GM19023 (cell line): ENCODE measurements around the gene SUMF2.
A peak's percentile ranks its signal among the peaks of the same experiment; 100 is the strongest.
"Not testable (repeated sequence)": the region's sequence is repeated elsewhere in the genome, so short reads cannot be mapped to it uniquely, and the experiment has no call there.

Experiments
- ATAC-seq: cut with Tn5 transposase; IDR thresholded peaks from one replicate; pipeline ENCODE4 v1.9.1; 2021; ENCODE audit warnings: mild to moderate bottlenecking, moderate library complexity; ENCODE audit not compliant: unreplicated experiment

Gene SUMF2

DNA sequence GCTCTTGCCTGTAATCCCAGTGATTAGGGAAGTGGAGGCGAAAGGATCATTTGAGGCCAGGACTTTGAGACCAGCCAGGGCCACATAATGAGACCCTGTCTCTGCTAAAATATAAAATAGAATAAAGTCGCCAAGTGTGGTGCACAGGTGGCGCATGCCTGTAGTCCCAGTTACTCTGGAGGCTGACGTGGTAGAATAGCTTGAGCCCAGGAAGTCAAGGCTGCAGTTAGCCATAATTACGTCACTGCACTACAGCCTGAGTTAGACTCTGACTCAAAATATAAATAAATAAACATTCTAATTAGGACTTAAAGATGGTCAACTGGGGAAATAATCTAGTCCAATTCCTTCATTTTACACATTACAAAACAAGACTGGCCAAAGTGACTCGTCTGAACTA lies 41.4 kb downstream of the SUMF2 start:
- no peak for ATAC-seq

DNA sequence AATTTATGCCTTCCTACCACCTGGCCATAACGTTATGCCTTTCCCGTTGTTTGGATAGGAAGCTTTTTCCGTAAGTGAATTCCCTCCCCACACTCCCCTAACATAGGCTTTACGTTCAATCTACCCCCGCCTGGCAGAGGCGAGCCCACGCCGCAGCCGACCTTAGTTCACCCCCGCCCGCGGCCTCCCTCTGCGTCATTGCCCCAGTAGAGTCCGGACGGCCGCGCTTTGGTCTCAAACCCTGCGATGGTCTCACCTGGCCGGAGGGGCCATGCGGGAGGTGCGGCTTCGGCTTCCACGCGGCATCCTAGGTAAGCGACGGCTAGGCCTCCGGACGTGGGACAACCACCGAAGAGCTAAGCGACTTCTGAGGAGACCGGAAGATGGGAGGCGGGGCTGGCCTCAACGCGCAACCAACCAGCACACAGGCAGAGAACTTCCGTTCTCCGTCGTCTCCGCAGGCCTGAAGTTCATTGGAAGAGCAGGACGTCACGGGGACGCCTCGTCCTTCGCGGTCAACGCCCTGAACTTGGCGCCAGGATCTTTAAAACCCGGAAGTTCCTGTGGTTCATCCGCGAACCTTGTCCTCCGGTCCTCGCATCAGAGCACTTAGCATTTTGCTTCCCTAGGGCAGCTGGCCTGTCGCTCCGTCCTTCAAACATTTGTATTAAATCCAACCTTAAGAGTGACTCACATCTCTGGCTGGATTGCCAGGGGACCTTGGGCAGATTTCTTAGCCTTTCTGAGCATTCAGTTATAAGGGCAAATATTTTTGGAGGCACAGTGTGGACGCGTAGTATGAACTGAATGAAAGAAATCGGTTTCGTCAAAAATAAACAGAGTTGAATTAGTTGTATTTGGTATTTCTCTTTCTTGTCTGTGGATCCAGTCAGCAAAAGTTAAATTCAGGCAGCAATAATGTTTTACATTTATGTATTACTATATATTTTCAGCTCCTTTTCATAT lies 42.3 kb downstream of the SUMF2 start, which contains the start of gene CHCHD2:
TSS of gene CHCHD2 (minus strand) at position 369 of the 966 bp plus-strand sequence. CDS start at position 306, 63 bp downstream.
- ATAC-seq: peak; percentile 100

- no peak for ATAC-seq
Observed at GRCh38 chr7:56107954-56108258, 43.8 kb downstream of the SUMF2 start.

DNA sequence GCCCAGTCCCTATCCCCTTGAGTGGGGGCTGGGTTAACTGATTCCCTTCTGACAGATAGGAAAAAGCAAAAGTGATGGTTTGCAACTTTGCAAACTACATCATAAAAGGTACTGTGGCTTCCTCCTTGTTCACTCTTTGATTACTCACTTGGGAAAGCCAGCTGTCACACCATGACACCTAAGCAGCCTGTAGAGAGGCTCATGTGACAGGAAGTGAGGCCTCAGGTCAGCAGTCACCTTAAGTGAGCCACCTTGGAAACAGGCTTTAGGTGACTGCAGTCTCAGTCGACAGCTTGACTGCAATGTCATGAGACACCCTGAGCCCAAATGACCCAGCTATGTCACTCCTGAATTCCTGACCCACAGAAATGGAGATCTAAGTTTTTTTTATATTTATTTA lies 46.5 kb downstream of the SUMF2 start:
- no peak for ATAC-seq

GRCh38 chr7:56112244-56112643 lies 48.2 kb downstream of the SUMF2 start:
- ATAC-seq: not testable (repeated sequence)

GRCh38 chr7:56115852-56116538 lies 51.9 kb downstream of the SUMF2 start, which contains the start of gene NUPR2:
NUPR2 (minus strand) TSS chr7:56116417; CDS start chr7:56116314, 103 bp downstream.
- no peak for ATAC-seq

GRCh38 chr7:56121440-56121839 lies 57.4 kb downstream of the SUMF2 start:
- no peak for ATAC-seq

GRCh38 chr7:56124981-56125380 lies 60.9 kb downstream of the SUMF2 start:
- no peak for ATAC-seq

GRCh38 chr7:56125831-56126230 lies 61.7 kb downstream of the SUMF2 start:
- no peak for ATAC-seq

DNA sequence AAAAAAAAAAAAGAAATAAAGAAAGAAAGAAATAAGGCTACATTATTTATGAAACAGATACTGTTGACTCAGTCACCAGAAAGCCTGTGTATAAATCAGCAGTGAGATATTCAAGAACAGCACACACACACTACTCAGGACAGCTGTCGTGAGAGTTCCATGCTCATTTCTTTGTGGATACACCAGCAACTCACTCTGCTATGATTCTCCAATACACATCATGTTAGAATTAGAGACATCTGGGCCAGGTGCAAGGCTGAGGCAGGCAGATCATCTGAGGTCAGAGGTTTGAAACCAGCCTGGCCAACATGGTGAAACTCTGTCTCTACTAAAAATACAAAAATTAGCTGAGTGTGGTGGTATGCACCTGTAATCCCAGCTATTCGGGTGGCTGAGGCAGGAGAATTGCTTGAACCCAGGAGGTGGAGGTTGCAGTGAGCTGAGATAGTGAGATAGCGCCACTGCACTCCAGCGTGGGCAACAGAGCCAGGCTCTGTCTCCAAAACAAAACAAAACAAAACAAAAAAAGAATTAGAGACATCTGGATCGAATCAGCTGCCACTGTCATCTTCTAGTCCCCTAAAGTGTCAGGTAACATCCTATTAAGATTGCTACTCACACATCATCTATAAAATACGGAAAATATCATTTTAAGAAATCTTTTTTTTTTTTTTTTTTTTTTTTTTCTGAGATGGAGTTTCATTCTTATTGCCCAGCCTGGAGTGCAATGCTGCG lies 63.3 kb downstream of the SUMF2 start:
- no peak for ATAC-seq
